ENCODE data around the gene CYP2D6. TPM values are rescaled to one million over a fixed set of nuclear protein-coding genes. Genes with fewer than 3 reads are reported as not detected.

CYP2D6 gene
- total RNA-seq, 1 experiment from 2014 or later: 1.7 TPM

DNA sequence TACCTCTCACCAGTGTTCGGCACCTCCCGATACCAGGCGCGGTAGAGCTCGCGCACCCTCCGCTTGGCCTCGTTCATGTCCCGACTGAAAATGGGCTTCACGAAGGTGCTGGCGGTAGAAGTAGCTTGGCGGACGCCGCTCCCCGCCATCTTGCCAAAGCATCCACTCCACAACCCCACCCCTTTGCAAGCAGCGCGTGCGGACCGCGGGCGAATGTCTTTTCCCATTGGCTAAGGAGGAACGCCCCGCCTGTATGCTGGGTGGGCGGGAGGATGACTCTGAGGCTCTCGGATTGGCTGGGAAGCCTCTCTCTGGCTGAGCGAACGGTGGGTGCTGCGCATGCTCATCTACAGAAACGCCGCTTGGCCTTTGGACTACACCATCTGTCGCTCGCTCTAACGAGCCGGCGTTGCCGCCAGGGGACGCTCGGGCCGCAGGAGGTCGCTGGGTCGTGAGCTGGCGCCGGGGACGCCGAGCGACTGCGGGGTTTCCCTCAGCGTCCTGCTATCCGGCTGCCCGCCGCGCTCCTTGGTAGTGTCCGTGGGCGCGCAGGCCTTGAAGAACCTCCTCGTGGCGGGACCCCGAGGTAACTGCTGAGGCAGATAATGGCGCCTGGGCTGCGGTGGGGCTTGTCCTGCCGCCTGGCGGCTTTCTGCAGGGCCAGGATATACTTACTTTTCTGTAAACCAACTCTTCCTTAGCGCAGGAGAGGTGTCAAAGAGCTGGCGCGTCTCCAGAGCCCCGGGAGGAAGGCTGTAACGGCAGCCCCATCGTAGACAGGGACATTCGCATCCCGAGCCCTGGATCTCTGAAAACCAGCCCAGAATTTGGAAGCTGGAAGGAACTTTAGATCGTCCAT is 39.8 kb downstream of the CYP2D6 start, which contains the start of gene NDUFA6 (continued):
- TF ChIP-seq, protein P1, sequence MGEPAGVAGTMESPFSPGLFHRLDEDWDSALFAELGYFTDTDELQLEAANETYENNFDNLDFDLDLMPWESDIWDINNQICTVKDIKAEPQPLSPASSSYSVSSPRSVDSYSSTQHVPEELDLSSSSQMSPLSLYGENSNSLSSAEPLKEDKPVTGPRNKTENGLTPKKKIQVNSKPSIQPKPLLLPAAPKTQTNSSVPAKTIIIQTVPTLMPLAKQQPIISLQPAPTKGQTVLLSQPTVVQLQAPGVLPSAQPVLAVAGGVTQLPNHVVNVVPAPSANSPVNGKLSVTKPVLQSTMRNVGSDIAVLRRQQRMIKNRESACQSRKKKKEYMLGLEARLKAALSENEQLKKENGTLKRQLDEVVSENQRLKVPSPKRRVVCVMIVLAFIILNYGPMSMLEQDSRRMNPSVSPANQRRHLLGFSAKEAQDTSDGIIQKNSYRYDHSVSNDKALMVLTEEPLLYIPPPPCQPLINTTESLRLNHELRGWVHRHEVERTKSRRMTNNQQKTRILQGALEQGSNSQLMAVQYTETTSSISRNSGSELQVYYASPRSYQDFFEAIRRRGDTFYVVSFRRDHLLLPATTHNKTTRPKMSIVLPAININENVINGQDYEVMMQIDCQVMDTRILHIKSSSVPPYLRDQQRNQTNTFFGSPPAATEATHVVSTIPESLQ (CRISPR knock-in tag; IDR thresholded peaks at IDR 0.05): no peak
- TF ChIP-seq TEAD1 (CRISPR knock-in tag; IDR thresholded peaks at IDR 0.05) (peak; percentile 39; the same call in 1 of the 2 replicates), FOXK1 (CRISPR knock-in tag; IDR thresholded peaks at IDR 0.05) (0 out of 2 replicates have a peak, but pooled peaks have one; percentile 9), GTF2I (CRISPR knock-in tag; conservative IDR thresholded peaks at IDR 0.05) (no peak), PRRX2 (CRISPR knock-in tag; IDR thresholded peaks at IDR 0.05) (no peak), ATF1 (CRISPR knock-in tag; IDR thresholded peaks at IDR 0.05) (0 out of 2 replicates have a peak, but pooled peaks have one; percentile 0), ZNF423 (CRISPR knock-in tag; IDR thresholded peaks at IDR 0.05) (no peak), FOXP1 (CRISPR knock-in tag; IDR thresholded peaks at IDR 0.05; ENCODE audit: borderline replicate concordance) (peak; percentile 96), ZNF416 (CRISPR knock-in tag; IDR thresholded peaks at IDR 0.05) (no peak), NR2C2 (CRISPR knock-in tag; IDR thresholded peaks at IDR 0.05) (no peak), ZNF396 (CRISPR knock-in tag; IDR thresholded peaks at IDR 0.05; ENCODE audit: borderline replicate concordance) (no peak), NR3C1 (CRISPR knock-in tag; conservative IDR thresholded peaks at IDR 0.05; ENCODE audit: low read depth) (no peak), ELF4 (CRISPR knock-in tag; IDR thresholded peaks at IDR 0.05; ENCODE audit: low read depth) (no peak), TCF7 (CRISPR knock-in tag; IDR thresholded peaks at IDR 0.05; ENCODE audit: low read depth) (no peak)
- TF ChIP-seq, protein P2, sequence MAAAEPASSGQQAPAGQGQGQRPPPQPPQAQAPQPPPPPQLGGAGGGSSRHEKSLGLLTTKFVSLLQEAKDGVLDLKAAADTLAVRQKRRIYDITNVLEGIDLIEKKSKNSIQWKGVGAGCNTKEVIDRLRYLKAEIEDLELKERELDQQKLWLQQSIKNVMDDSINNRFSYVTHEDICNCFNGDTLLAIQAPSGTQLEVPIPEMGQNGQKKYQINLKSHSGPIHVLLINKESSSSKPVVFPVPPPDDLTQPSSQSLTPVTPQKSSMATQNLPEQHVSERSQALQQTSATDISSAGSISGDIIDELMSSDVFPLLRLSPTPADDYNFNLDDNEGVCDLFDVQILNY (CRISPR knock-in tag; IDR thresholded peaks at IDR 0.05): no peak; the same call in none of the 2 replicates
- TF ChIP-seq, protein P3, sequence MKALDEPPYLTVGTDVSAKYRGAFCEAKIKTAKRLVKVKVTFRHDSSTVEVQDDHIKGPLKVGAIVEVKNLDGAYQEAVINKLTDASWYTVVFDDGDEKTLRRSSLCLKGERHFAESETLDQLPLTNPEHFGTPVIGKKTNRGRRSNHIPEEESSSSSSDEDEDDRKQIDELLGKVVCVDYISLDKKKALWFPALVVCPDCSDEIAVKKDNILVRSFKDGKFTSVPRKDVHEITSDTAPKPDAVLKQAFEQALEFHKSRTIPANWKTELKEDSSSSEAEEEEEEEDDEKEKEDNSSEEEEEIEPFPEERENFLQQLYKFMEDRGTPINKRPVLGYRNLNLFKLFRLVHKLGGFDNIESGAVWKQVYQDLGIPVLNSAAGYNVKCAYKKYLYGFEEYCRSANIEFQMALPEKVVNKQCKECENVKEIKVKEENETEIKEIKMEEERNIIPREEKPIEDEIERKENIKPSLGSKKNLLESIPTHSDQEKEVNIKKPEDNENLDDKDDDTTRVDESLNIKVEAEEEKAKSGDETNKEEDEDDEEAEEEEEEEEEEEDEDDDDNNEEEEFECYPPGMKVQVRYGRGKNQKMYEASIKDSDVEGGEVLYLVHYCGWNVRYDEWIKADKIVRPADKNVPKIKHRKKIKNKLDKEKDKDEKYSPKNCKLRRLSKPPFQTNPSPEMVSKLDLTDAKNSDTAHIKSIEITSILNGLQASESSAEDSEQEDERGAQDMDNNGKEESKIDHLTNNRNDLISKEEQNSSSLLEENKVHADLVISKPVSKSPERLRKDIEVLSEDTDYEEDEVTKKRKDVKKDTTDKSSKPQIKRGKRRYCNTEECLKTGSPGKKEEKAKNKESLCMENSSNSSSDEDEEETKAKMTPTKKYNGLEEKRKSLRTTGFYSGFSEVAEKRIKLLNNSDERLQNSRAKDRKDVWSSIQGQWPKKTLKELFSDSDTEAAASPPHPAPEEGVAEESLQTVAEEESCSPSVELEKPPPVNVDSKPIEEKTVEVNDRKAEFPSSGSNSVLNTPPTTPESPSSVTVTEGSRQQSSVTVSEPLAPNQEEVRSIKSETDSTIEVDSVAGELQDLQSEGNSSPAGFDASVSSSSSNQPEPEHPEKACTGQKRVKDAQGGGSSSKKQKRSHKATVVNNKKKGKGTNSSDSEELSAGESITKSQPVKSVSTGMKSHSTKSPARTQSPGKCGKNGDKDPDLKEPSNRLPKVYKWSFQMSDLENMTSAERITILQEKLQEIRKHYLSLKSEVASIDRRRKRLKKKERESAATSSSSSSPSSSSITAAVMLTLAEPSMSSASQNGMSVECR (CRISPR knock-in tag; IDR thresholded peaks at IDR 0.05; ENCODE audit: borderline replicate concordance): peak; percentile 87
- TF ChIP-seq, protein P4, sequence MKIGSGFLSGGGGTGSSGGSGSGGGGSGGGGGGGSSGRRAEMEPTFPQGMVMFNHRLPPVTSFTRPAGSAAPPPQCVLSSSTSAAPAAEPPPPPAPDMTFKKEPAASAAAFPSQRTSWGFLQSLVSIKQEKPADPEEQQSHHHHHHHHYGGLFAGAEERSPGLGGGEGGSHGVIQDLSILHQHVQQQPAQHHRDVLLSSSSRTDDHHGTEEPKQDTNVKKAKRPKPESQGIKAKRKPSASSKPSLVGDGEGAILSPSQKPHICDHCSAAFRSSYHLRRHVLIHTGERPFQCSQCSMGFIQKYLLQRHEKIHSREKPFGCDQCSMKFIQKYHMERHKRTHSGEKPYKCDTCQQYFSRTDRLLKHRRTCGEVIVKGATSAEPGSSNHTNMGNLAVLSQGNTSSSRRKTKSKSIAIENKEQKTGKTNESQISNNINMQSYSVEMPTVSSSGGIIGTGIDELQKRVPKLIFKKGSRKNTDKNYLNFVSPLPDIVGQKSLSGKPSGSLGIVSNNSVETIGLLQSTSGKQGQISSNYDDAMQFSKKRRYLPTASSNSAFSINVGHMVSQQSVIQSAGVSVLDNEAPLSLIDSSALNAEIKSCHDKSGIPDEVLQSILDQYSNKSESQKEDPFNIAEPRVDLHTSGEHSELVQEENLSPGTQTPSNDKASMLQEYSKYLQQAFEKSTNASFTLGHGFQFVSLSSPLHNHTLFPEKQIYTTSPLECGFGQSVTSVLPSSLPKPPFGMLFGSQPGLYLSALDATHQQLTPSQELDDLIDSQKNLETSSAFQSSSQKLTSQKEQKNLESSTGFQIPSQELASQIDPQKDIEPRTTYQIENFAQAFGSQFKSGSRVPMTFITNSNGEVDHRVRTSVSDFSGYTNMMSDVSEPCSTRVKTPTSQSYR (CRISPR knock-in tag; IDR thresholded peaks at IDR 0.05): 0 out of 2 replicates have a peak, but pooled peaks have one; percentile 78
- TF ChIP-seq, protein P5, sequence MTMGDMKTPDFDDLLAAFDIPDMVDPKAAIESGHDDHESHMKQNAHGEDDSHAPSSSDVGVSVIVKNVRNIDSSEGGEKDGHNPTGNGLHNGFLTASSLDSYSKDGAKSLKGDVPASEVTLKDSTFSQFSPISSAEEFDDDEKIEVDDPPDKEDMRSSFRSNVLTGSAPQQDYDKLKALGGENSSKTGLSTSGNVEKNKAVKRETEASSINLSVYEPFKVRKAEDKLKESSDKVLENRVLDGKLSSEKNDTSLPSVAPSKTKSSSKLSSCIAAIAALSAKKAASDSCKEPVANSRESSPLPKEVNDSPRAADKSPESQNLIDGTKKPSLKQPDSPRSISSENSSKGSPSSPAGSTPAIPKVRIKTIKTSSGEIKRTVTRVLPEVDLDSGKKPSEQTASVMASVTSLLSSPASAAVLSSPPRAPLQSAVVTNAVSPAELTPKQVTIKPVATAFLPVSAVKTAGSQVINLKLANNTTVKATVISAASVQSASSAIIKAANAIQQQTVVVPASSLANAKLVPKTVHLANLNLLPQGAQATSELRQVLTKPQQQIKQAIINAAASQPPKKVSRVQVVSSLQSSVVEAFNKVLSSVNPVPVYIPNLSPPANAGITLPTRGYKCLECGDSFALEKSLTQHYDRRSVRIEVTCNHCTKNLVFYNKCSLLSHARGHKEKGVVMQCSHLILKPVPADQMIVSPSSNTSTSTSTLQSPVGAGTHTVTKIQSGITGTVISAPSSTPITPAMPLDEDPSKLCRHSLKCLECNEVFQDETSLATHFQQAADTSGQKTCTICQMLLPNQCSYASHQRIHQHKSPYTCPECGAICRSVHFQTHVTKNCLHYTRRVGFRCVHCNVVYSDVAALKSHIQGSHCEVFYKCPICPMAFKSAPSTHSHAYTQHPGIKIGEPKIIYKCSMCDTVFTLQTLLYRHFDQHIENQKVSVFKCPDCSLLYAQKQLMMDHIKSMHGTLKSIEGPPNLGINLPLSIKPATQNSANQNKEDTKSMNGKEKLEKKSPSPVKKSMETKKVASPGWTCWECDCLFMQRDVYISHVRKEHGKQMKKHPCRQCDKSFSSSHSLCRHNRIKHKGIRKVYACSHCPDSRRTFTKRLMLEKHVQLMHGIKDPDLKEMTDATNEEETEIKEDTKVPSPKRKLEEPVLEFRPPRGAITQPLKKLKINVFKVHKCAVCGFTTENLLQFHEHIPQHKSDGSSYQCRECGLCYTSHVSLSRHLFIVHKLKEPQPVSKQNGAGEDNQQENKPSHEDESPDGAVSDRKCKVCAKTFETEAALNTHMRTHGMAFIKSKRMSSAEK (CRISPR knock-in tag; IDR thresholded peaks at IDR 0.05; ENCODE audit: borderline replicate concordance): no peak
- TF ChIP-seq, protein P6, sequence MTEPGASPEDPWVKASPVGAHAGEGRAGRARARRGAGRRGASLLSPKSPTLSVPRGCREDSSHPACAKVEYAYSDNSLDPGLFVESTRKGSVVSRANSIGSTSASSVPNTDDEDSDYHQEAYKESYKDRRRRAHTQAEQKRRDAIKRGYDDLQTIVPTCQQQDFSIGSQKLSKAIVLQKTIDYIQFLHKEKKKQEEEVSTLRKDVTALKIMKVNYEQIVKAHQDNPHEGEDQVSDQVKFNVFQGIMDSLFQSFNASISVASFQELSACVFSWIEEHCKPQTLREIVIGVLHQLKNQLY (CRISPR knock-in tag; IDR thresholded peaks at IDR 0.05): no peak
- TF ChIP-seq, protein P7, sequence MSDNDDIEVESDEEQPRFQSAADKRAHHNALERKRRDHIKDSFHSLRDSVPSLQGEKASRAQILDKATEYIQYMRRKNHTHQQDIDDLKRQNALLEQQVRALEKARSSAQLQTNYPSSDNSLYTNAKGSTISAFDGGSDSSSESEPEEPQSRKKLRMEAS (CRISPR knock-in tag; IDR thresholded peaks at IDR 0.05): peak; percentile 89
